Measurements from ENCODE around the gene FBXL4.

- TF ChIP-seq CTCF (conservative IDR thresholded peaks at IDR 0.05; ENCODE audit: low read length) (no peak), EZH2phosphoT487 (IDR thresholded peaks at IDR 0.05; ENCODE audit: borderline replicate concordance) (no peak)
Measured at GRCh38 chr6:98832284-98833056, 115.3 kb downstream of the FBXL4 start.
